Astrocyte (in vitro differentiated cells and primary cell): ENCODE data around the gene DYNLRB2. TPM values are rescaled to one million over a fixed set of nuclear protein-coding genes. Genes with fewer than 3 reads are reported as not detected.

Experiments used
- DNase-seq: peaks from one replicate; pipeline ENCODE4 v3.0.0-alpha.2; 2010; ENCODE audit warnings: low read depth
- FAIRE-seq: peaks from 2 replicates; lab custom pipeline; 2011; peaks lifted over from hg19 to GRCh38; lab: Jason Lieb, UNC
- H2AFZ ChIP-seq: 2 replicates; pipeline ENCODE4 v1.6.0; 2012; ENCODE audit warnings: low read depth, low read length, inconsistent platforms
- H3K27ac ChIP-seq: 2 replicates; pipeline ENCODE4 v1.5.1; 2011; ENCODE audit warnings: low read depth, low read length, inconsistent platforms
- H3K27me3 ChIP-seq: 2 replicates; pipeline ENCODE4 v1.6.0; 2011; ENCODE audit warnings: low read length, inconsistent platforms; ENCODE audit not compliant: insufficient read depth
- H3K36me3 ChIP-seq: 2 replicates; pipeline ENCODE4 v1.5.1; 2011; ENCODE audit warnings: low read length, inconsistent platforms; ENCODE audit not compliant: insufficient read depth
- H3K4me1 ChIP-seq: 2 replicates; pipeline ENCODE4 v1.5.1; 2011; ENCODE audit warnings: low read length, inconsistent platforms; ENCODE audit not compliant: insufficient read depth
- H3K4me2 ChIP-seq: 2 replicates; pipeline ENCODE4 v1.6.0; 2012; ENCODE audit warnings: low read length, inconsistent platforms
- H3K4me3 ChIP-seq: 2 replicates; pipeline ENCODE4 v1.5.1; 2011; ENCODE audit warnings: low read depth, mild to moderate bottlenecking, low read length, inconsistent platforms; ENCODE audit not compliant: insufficient read depth
- H3K79me2 ChIP-seq: 2 replicates; pipeline ENCODE4 v1.6.0; 2012; ENCODE audit warnings: mild to moderate bottlenecking, low read length, inconsistent platforms; ENCODE audit not compliant: insufficient read depth
- H3K9ac ChIP-seq: 2 replicates; pipeline ENCODE4 v1.6.0; 2012; ENCODE audit warnings: mild to moderate bottlenecking, low read length, inconsistent platforms
- H3K9me3 ChIP-seq: 2 replicates; pipeline ENCODE4 v1.5.1; 2012; ENCODE audit warnings: low read depth, mild to moderate bottlenecking, low read length, inconsistent platforms; ENCODE audit not compliant: insufficient read depth
- H4K20me1 ChIP-seq: 2 replicates; pipeline ENCODE4 v1.6.0; 2012; ENCODE audit warnings: low read length, inconsistent platforms; ENCODE audit not compliant: insufficient read depth
- H3K27ac Mint-ChIP-seq: one replicate; pipeline ENCODE4 v1.8.0; 2021; ENCODE audit warnings: mild to moderate bottlenecking, mixed read lengths; ENCODE audit not compliant: unreplicated experiment
- H3K27me3 Mint-ChIP-seq: one replicate; pipeline ENCODE4 v1.8.0; 2021; ENCODE audit warnings: low read depth, mixed read lengths; ENCODE audit not compliant: unreplicated experiment
- H3K36me3 Mint-ChIP-seq: one replicate; pipeline ENCODE4 v1.8.0; 2021; ENCODE audit warnings: low read depth, mixed read lengths; ENCODE audit not compliant: unreplicated experiment
- H3K4me1 Mint-ChIP-seq: one replicate; pipeline ENCODE4 v1.8.0; 2021; ENCODE audit warnings: low read depth, mixed read lengths; ENCODE audit not compliant: unreplicated experiment
- H3K4me3 Mint-ChIP-seq: one replicate; pipeline ENCODE4 v1.8.0; 2021; ENCODE audit warnings: mild to moderate bottlenecking, moderate library complexity, mixed read lengths; ENCODE audit not compliant: unreplicated experiment
- H3K9me3 Mint-ChIP-seq: one replicate; pipeline ENCODE4 v1.8.0; 2021; ENCODE audit warnings: mild to moderate bottlenecking, mixed read lengths; ENCODE audit not compliant: unreplicated experiment
- EZH2 ChIP-seq: IDR thresholded peaks from 2 replicates; pipeline ENCODE4 v1.6.1; 2012; ENCODE audit warnings: mild to moderate bottlenecking, low read length, inconsistent platforms; ENCODE audit not compliant: insufficient read depth
- total RNA-seq: library from RNA; stranded (reverse); gene quantifications from 2 replicates; pipeline ENCODE4 v1.2.1, GENCODE V29; 2021
- TF ChIP-seq, protein P1 (sequence below): IDR thresholded peaks from 2 replicates; pipeline ENCODE4 v1.5.1; 2011; ENCODE audit warnings: low read depth, mild to moderate bottlenecking, inconsistent platforms, low read length, moderate library complexity; ENCODE audit not compliant: insufficient read depth

The DYNLRB2 gene
- total RNA-seq, 1 donor from 2014 or later = not detected

GRCh38 chr16:80599466-80599865, 58.7 kb downstream of the DYNLRB2 start:
- Histone ChIP-seq H4K20me1 (no peaks in the 10 kb centered on the region), H3K9me3 (no peaks in the 10 kb centered on the region), H3K4me1 (peaks cover 9% of the 10 kb centered on the region), H3K27me3 (no peaks in the 10 kb centered on the region), H2AFZ (no peak overlapping the region), H3K4me3 (no peak overlapping the region), H3K79me2 (no peaks in the 10 kb centered on the region), H3K4me2 (peak overlapping the region; percentile 26), H3K36me3 (no peaks in the 10 kb centered on the region), H3K27ac (no peak overlapping the region), H3K9ac (no peak overlapping the region)
- peak; percentile 38 for DNase-seq
- H3K27ac Mint-ChIP-seq = no peak overlapping the region
- H3K4me3 Mint-ChIP-seq = no peak overlapping the region
- peaks cover 7% of the 10 kb centered on the region for H3K36me3 Mint-ChIP-seq
- peaks cover 9% of the 10 kb centered on the region for H3K9me3 Mint-ChIP-seq
- TF ChIP-seq EZH2 = no peak
- TF ChIP-seq, protein P1, sequence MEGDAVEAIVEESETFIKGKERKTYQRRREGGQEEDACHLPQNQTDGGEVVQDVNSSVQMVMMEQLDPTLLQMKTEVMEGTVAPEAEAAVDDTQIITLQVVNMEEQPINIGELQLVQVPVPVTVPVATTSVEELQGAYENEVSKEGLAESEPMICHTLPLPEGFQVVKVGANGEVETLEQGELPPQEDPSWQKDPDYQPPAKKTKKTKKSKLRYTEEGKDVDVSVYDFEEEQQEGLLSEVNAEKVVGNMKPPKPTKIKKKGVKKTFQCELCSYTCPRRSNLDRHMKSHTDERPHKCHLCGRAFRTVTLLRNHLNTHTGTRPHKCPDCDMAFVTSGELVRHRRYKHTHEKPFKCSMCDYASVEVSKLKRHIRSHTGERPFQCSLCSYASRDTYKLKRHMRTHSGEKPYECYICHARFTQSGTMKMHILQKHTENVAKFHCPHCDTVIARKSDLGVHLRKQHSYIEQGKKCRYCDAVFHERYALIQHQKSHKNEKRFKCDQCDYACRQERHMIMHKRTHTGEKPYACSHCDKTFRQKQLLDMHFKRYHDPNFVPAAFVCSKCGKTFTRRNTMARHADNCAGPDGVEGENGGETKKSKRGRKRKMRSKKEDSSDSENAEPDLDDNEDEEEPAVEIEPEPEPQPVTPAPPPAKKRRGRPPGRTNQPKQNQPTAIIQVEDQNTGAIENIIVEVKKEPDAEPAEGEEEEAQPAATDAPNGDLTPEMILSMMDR = no peak
- H3K27me3 Mint-ChIP-seq = no peaks in the 10 kb centered on the region
- no peak for FAIRE-seq
- peaks cover 24% of the 10 kb centered on the region for H3K4me1 Mint-ChIP-seq
